ENCODE data around the gene CACNA1S.

- TF ChIP-seq CREM (CRISPR knock-in tag; IDR thresholded peaks at IDR 0.05) (no peak), TCF7 (CRISPR knock-in tag; IDR thresholded peaks at IDR 0.05; ENCODE audit: low read depth) (no peak), FOXJ3 (CRISPR knock-in tag; IDR thresholded peaks at IDR 0.05; ENCODE audit: borderline replicate concordance) (no peak), ESRRA (CRISPR knock-in tag; IDR thresholded peaks at IDR 0.05; ENCODE audit: borderline replicate concordance) (no peak), CTCF (IDR thresholded peaks at IDR 0.05) (no peak), FOXP1 (CRISPR knock-in tag; IDR thresholded peaks at IDR 0.05; ENCODE audit: borderline replicate concordance) (no peak), ZNF263 (CRISPR knock-in tag; IDR thresholded peaks at IDR 0.05; ENCODE audit: low read depth) (no peak), ATF2 (CRISPR knock-in tag; IDR thresholded peaks at IDR 0.05; ENCODE audit: borderline replicate concordance, low read depth) (no peak)
Measured at GRCh38 chr1:201020040-201020591, 92.1 kb downstream of the CACNA1S start.

Measured in WTC11 (cell line).